Liver (tissue), 3 donors: ENCODE results near the gene COG7.

ENCODE experiments used
- ATF3 ChIP-seq: IDR thresholded peaks from 2 replicates; pipeline ENCODE4 v1.6.1; 2016; ENCODE audit warnings: antibody characterized with exemption
- EGR1 ChIP-seq, 2 donors: IDR thresholded peaks; 2 replicates each; pipeline ENCODE4 v1.6.1; 2016 to 2018; ENCODE audit warnings: antibody characterized with exemption in 2 of 2, low read depth in 2 of 2
- FOXA2 ChIP-seq: IDR thresholded peaks from 2 replicates; pipeline ENCODE4 v1.6.1; 2016; ENCODE audit warnings: antibody characterized with exemption
- GABPA ChIP-seq, 2 donors: IDR thresholded peaks in 1 of 2; conservative IDR thresholded peaks in 1 of 2; 2 replicates each; pipeline ENCODE4 v1.6.1; 2016; ENCODE audit warnings: antibody characterized with exemption in 2 of 2, mild to moderate bottlenecking in 1 of 2, moderate library complexity in 1 of 2
- JUND ChIP-seq, 2 donors: IDR thresholded peaks; 2 replicates each; pipeline ENCODE4 v1.6.1; 2016; ENCODE audit warnings: antibody characterized with exemption in 2 of 2
- RAD21 ChIP-seq, 2 donors: IDR thresholded peaks; 2 replicates each; pipeline ENCODE4 v1.6.1; 2016; ENCODE audit warnings: antibody characterized with exemption in 2 of 2, mild to moderate bottlenecking in 2 of 2
- REST ChIP-seq: IDR thresholded peaks from 2 replicates; pipeline ENCODE4 v1.6.1; 2016; ENCODE audit warnings: antibody characterized with exemption, mild to moderate bottlenecking
- RXRA ChIP-seq, 2 donors: IDR thresholded peaks; 2 replicates each; pipeline ENCODE4 v1.6.1; 2017 to 2018; ENCODE audit warnings: antibody characterized with exemption in 2 of 2, mild to moderate bottlenecking in 1 of 2
- SP1 ChIP-seq: IDR thresholded peaks from 2 replicates; pipeline ENCODE4 v1.6.1; 2018; ENCODE audit warnings: antibody characterized with exemption, mild to moderate bottlenecking
- TAF1 ChIP-seq: conservative IDR thresholded peaks from 2 replicates; pipeline ENCODE4 v1.6.1; 2016; ENCODE audit warnings: antibody characterized with exemption, mild to moderate bottlenecking
- YY1 ChIP-seq: IDR thresholded peaks from 2 replicates; pipeline ENCODE4 v1.6.1; 2016; ENCODE audit warnings: antibody characterized with exemption, mild to moderate bottlenecking
- TF ChIP-seq, protein P1 (sequence below): fragments of 150-350 bp; IDR thresholded peaks from 2 replicates; pipeline ENCODE4 v1.5.1; 2017; ENCODE audit warnings: improper control_type of control experiment, low read depth, low read length; ENCODE audit not compliant: missing input control
- TF ChIP-seq, protein P2 (sequence below): IDR thresholded peaks from 2 replicates; pipeline ENCODE4 v1.6.1; 2016; ENCODE audit warnings: antibody characterized with exemption
- donor health status: healthy.
- donor health status: healthy.

- TF ChIP-seq, protein P1, sequence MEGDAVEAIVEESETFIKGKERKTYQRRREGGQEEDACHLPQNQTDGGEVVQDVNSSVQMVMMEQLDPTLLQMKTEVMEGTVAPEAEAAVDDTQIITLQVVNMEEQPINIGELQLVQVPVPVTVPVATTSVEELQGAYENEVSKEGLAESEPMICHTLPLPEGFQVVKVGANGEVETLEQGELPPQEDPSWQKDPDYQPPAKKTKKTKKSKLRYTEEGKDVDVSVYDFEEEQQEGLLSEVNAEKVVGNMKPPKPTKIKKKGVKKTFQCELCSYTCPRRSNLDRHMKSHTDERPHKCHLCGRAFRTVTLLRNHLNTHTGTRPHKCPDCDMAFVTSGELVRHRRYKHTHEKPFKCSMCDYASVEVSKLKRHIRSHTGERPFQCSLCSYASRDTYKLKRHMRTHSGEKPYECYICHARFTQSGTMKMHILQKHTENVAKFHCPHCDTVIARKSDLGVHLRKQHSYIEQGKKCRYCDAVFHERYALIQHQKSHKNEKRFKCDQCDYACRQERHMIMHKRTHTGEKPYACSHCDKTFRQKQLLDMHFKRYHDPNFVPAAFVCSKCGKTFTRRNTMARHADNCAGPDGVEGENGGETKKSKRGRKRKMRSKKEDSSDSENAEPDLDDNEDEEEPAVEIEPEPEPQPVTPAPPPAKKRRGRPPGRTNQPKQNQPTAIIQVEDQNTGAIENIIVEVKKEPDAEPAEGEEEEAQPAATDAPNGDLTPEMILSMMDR: no peak
- no peak for TF ChIP-seq TAF1
- no peak for TF ChIP-seq REST
- TF ChIP-seq, protein P2, sequence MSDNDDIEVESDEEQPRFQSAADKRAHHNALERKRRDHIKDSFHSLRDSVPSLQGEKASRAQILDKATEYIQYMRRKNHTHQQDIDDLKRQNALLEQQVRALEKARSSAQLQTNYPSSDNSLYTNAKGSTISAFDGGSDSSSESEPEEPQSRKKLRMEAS: no peak
- no peak for TF ChIP-seq YY1
- TF ChIP-seq JUND (IDR thresholded peaks at IDR 0.05): no peak
- no peak for TF ChIP-seq FOXA2
- TF ChIP-seq RAD21 (IDR thresholded peaks at IDR 0.05): no peak
- no peak for TF ChIP-seq EGR1 (IDR thresholded peaks at IDR 0.05; ENCODE audit: low read depth in 2 of 2)
- TF ChIP-seq GABPA (IDR thresholded peaks at IDR 0.05 in 1 of 2, conservative IDR thresholded peaks at IDR 0.05 in 1 of 2): no peak
- no peak for TF ChIP-seq RXRA (IDR thresholded peaks at IDR 0.05)
- TF ChIP-seq ATF3: no peak
- no peak for TF ChIP-seq SP1
Measured at GRCh38 chr16:23375643-23376042, 77.3 kb downstream of the COG7 start.
